ENCODE measurements around the gene RSBN1L. TPM values are rescaled to one million over a fixed set of nuclear protein-coding genes. Genes with fewer than 3 reads are reported as not detected.
A peak's percentile ranks its signal among the peaks of the same experiment; 100 is the strongest.

The RSBN1L gene
- total and polyA plus RNA-seq, 8 donors, result 5.0 to 14.3 (median 8.9) TPM

DNA sequence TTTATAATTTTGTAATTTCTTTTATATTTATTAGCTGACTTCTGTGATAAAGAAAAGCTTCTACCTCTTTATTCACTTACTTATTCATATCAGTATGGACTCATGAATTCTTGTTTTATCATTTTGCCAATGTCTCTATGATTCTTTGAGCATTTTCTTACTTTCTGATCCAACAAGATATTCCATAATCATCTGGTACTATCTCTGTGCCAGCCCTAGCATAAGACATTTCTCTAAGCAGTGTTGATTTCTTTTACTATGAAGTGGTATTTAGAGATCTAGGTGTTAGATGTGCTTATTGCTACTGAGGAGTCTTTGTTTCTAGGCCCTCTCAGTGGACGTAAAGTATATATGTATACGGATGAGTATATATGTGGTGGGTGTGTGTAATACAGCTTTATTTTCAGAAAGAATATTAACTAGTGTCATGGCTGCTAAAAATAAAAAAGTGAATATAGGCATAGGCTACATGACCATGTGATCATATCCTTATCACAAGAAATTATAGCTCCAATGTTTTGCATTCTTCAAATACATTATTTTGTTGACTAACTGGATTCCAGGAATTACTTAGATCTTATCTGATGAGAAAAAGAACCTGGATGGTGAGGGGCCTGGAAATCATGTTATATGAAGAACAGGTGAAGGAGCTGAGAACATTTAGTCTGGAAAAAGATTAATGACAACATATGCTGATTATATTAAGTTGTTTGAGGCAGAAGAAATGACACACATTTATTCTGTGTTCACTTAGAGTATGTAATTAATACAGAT is 115.4 kb downstream of the RSBN1L start:
- H3K36me3 ChIP-seq, result no peaks in the 10 kb centered on the region
- H3K27ac ChIP-seq, result no peak overlapping the region
- intact Hi-C loops (cut with DNase I), result no loop called here
- H3K4me3 ChIP-seq, result no peak overlapping the region
- 91% methylated on average over 2 of the region's 2 CpGs for WGBS, 2 donors
- no peak for DNase-seq
- no peaks in the 10 kb centered on the region for H3K9me3 ChIP-seq
- ATAC-seq, result no peak
- H3K4me1 ChIP-seq, result peaks cover 0 to 4% (median 0%) of the 10 kb centered on the region in 3 donors
- FAIRE-seq, result no peak
- H3K27me3 ChIP-seq, result no peaks in the 10 kb centered on the region
- TF ChIP-seq, protein P1, sequence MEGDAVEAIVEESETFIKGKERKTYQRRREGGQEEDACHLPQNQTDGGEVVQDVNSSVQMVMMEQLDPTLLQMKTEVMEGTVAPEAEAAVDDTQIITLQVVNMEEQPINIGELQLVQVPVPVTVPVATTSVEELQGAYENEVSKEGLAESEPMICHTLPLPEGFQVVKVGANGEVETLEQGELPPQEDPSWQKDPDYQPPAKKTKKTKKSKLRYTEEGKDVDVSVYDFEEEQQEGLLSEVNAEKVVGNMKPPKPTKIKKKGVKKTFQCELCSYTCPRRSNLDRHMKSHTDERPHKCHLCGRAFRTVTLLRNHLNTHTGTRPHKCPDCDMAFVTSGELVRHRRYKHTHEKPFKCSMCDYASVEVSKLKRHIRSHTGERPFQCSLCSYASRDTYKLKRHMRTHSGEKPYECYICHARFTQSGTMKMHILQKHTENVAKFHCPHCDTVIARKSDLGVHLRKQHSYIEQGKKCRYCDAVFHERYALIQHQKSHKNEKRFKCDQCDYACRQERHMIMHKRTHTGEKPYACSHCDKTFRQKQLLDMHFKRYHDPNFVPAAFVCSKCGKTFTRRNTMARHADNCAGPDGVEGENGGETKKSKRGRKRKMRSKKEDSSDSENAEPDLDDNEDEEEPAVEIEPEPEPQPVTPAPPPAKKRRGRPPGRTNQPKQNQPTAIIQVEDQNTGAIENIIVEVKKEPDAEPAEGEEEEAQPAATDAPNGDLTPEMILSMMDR (IDR thresholded peaks at IDR 0.05), result no peak

DNA sequence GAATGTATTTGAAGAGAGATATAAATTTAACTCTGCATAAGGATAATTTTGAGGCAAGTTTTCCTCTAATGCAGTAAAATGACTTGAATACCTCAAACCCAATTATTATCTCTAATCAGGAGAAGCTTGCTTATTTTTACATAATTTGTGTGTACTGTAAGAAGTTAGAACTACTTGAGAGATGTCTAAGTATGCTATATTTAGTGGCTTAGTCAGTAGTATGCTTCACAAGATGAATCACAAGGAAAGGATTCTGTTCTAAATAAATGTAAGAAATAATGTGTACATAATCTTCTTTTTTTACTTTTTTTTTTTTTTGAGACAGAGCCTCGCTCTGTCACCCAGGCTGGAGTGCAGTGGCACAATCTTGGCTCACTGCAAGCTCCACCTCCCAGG is 116.0 kb downstream of the RSBN1L start:
- Histone ChIP-seq H3K4me3 (no peak overlapping the region), H3K9me3 (no peaks in the 10 kb centered on the region), H3K4me1 (peaks cover 0 to 4% (median 0%) of the 10 kb centered on the region in 3 donors), H3K27me3 (no peaks in the 10 kb centered on the region), H3K36me3 (no peaks in the 10 kb centered on the region), H3K27ac (no peak overlapping the region)
- intact Hi-C loops (cut with DNase I), result no loop called here
- FAIRE-seq (no peak), DNase-seq (no peak), ATAC-seq (peak in 1 of 4 donors; percentile 23)
- TF ChIP-seq, protein P1 (IDR thresholded peaks at IDR 0.05), result no peak
- WGBS, 2 donors, result 75 to 92% methylated on average over 1 of the region's 1 CpG

DNA sequence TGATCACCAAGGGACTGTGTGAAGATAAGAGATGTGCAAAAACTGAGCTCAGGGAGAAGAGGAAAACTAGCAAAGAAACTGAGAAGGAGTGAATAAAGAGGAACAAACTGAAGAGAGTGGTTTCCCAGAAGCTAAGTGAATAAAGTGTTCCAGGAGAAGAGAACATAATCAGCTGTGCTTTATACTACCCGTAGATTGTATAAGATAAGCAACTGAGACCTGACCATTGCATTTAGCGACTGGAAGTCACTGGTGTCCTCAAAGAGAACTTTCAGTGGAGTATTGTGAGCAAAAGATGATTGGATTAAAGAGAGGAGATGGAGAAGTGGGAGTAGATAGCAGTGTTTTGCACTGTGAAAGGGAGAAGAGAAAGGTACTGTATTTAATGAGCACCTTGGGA is 116.9 kb downstream of the RSBN1L start:
- Histone ChIP-seq H3K27ac (no peak overlapping the region), H3K36me3 (no peaks in the 10 kb centered on the region), H3K27me3 (no peaks in the 10 kb centered on the region), H3K4me1 (peaks cover 0 to 4% (median 0%) of the 10 kb centered on the region in 3 donors), H3K4me3 (no peak overlapping the region), H3K9me3 (no peaks in the 10 kb centered on the region)
- DNase-seq (no peak), ATAC-seq (no peak), FAIRE-seq (no peak)
- intact Hi-C loops (cut with DNase I), result no loop called here
- TF ChIP-seq, protein P1 (IDR thresholded peaks at IDR 0.05), result no peak
- WGBS, 2 donors, result 89 to 93% methylated on average over 2 of the region's 2 CpGs

DNA sequence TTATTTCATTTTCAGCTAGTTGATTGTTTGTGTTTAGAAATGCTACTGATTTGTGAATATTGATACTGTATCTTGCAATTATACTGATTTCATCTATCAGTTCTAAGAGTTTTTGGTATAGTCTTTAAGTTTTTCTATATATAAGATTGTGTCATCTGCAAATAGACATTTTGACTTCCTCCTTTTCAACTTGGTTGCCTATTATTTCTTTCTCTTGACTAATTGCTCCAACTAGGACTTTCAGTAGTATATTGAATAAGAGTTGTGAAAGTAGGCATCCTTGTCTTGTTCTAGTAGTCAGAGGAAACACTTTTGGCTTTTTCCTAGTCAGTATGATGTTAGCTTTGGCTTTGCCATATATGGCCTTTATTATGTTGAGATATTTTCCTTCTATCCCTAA is 122.8 kb downstream of the RSBN1L start:
- FAIRE-seq (no peak), DNase-seq (no peak), ATAC-seq (no peak)
- Histone ChIP-seq H3K27ac (no peak overlapping the region), H3K9me3 (no peaks in the 10 kb centered on the region), H3K4me1 (no peaks in the 10 kb centered on the region), H3K36me3 (no peaks in the 10 kb centered on the region), H3K27me3 (no peaks in the 10 kb centered on the region), H3K4me3 (no peak overlapping the region)
- TF ChIP-seq, protein P1 (IDR thresholded peaks at IDR 0.05), result no peak
- intact Hi-C loops (cut with DNase I), result no loop called here

DNA sequence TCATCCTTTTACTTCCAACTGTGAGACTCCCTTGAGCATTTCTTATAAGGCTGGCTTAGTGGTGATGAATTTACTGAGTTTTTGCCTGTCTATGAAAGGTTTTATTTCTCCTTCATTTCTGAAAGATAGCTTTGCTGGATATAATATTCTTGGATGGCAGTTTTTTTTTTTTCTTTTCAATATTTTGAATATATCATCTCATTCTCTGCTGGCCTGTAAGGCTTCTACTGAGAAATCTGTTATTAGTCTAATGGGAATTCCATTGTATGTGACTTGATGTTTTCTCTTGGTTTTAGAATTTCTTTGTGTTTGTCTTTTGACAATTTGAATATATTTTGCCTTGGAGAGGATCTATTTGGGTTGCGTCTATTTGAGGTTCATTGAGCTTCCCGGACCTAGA is 124.7 kb downstream of the RSBN1L start:
- TF ChIP-seq, protein P1 (IDR thresholded peaks at IDR 0.05), result no peak
- WGBS, 2 donors, result 95 to 100% methylated on average over 2 of the region's 2 CpGs
- FAIRE-seq, result no peak
- ATAC-seq, result no peak
- intact Hi-C loops (cut with DNase I), result no loop called here
- no peaks in the 10 kb centered on the region for H3K27me3 ChIP-seq
- no peaks in the 10 kb centered on the region for H3K4me1 ChIP-seq
- H3K4me3 ChIP-seq, result no peak overlapping the region
- no peaks in the 10 kb centered on the region for H3K9me3 ChIP-seq
- no peaks in the 10 kb centered on the region for H3K36me3 ChIP-seq
- no peak overlapping the region for H3K27ac ChIP-seq
- DNase-seq, result no peak
